Activated CD8-positive, alpha-beta memory T cell treated with anti-CD3 and anti-CD28 coated beads for 1 hour (primary cell): ENCODE results near the gene ATG10.

Experiments used
- DNase-seq, 2 donors: peaks; one replicate each; pipeline ENCODE4 v3.0.0-alpha.2; 2020; ENCODE audit warnings: low read depth in 1 of 2; ENCODE audit errors: extremely low read depth in 1 of 2

ATG10 gene

DNA sequence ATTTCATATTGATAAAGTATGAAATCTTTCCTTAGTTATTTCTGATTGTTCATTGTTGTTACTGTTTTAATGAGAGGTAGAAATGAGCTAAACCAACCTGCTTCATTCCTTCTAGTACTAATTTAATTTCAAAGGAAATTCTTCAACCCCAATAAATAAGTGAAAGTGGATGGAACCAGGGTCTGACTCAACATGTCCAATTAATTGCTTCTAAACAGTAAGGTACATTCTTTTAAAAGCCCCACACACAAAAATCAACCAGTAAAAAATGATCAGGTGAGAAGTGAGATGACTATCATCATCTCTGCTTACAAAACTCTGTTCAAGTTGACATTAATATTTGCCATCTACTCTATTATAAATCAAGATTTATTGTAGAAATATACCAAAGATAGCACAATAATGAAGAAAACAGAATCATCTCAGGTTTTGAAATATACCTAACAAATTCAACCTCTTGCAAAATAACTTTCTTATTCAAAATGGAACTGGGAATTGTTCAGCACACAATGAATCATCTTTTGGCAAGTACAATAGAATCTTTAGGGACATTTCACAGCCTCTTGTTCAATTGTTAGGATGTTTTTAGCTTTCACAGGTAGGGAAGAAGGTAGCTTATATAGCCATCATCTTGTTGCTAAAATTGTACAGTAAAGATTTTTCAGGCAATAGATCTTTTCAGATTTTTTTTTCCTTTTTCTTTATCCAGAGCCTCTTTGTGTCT, 191.8 kb downstream of the ATG10 start:
- no peak for DNase-seq

DNA sequence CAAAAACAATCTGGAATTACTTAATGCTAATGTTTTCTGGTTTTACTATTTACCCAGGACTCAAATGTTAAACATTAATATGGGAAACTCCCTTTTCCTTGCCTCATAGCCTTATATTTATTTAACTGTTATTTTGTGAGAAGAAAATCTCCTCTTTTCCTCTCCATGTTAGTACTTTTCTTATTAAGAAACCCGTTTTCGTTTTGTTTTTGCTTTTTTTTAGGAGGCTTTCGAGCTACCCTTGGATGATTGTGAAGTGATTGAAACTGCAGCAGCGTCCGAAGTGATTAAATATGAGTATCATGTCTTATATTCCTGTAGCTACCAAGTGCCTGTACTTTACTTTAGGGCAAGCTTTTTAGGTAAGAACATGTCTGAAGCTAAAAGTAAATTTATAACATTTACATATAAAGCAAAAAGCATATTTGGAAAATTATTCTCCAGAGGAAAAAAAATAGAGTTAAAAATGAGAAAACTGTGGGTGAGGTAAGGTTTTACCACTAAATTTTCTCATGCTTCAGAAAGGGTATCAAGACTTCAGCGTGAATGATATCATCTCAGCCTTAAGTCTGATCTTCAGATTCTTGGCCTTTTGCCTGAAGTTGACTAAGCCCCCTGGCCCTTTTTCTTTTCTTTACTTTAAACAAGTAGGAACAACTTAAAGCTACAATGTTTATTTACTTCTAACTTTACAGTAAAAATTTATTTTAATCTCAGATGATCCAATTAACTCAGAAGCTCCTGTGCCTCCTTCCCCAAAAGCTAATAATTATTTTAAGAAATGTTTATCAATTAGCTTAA, 192.6 kb downstream of the ATG10 start:
- no peak for DNase-seq

DNA sequence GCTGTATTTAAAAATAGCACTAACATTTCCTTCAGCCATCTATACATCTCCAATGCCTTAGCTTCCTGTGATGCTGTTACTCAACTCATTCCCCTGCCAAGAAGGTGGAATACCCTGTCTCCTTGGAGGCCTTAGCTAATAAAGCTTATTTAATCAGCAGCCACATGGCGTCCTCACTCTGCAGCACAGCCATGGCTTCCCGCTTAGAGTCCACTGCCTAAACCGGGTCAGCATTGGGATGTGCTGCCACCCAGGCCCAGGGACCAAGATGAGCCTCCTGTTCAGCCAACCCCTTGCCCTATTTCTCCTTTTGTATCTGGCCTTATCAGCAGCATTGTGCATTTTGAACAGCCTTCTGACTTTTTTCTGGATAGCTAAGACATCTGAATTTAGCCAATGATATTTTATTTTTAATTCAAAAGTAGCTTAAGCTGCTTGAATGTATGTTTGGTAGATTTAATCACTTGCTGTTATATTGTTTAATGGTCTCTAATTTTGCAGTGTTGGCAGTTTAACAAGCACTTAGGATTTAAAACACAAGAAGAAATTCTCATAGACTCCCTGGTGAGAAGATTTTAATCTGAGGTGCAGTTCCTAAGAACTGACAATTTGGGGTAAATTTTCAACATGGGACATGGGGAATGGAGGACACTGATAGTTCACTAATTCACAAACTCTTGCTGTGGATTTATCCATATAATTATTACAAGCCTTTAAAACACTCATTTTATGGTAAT, 193.3 kb downstream of the ATG10 start:
- DNase-seq: no peak

DNA sequence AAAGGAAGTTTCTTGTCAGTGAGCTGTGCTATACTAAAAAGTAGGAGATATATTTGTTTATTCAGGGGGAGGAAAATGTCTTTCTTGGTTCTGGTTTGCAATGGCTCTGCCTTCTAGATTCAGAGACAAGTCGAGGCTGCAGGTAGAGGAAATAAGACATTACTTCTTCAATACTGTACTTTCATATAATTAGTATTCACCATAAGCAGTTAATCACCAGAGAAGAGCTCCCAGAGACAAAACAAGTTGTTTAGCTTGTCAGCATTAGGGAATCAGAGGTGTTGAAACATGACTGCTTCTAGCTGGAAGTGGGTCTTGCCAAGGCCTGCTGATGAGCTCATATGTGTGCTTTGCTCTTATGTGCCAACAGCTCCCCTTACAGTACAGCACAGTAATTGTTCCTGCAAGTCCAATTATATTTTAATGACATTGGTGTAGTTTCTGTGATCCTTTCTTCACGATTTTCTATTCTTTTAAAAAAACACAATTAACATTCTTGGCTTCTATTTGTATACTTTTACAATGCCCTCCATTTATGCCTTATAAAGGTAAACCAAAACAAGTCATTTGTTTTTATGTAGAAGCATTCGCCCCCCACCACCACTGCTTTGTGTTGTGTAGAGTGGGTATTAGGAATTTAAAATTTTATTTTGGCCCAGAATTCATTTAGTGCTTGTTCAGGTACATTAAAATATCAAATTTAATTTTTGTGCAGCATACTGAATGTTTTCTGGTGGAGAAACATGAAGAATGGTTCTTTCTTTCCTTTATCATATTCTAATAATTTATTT, 194.1 kb downstream of the ATG10 start:
- no peak for DNase-seq

DNA sequence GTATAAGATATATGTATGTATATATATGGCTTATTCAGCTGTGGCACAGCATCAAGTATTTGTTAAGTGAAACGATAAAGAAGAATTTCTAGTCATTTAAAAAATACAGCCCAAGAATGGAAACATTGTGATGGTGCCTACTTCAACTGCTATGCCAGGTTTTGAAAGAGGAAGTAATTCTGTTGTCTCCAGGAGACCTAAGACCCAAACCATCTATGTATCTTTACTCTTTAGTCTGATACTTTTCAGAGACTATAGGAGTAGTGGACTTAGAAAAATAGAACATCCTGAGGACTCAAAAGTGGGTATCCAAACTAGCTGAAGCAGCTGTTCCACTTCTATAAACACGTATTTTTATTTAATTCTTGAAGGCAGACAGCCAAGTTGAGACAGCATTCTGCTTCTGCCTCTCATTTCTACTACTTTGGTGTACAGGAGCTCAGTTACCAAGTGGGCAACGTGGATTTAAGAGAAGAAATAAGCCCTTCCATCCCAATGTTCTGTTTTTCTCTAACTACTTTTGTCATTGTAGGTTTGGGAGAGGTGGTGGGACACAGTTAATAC, 195.6 kb downstream of the ATG10 start:
- DNase-seq: no peak

DNA sequence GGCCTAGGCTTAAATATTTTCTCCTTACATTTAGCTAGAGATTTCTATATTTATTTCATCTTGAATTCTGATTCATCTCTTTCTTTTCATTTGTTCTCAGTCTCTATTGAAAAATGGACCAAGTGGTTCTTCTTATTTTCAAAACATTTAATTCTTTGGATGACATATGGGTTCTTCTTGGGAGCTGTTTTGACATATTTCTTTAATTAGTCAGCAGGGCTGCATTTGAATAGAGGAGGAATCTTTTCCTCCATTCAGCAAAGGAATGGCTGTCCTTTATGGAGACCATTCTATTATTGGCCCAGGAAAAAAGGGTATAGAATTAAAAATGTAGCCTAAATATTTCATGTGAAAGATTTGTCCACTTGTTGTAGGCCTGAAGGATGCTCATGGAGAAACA, 196.5 kb downstream of the ATG10 start:
- no peak for DNase-seq

DNA sequence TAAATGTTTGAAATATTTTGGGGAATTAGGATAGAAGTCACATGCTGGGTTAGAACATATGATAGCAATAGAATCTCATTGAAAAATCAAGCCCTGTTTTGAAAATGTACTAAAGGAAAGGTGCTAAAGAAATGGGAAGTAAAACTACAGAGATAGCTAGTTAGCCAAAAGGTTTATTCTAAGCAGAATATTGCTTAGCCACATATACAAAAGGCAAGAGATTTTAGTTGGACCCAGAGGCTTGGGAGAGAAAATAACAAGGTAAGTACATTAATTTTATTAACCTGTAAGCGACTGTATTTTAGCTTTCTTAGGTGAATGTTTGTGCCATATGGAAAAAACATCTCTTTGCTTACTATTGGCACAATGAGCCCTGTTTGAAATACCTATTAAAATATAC, 198.1 kb downstream of the ATG10 start:
- DNase-seq: no peak

DNA sequence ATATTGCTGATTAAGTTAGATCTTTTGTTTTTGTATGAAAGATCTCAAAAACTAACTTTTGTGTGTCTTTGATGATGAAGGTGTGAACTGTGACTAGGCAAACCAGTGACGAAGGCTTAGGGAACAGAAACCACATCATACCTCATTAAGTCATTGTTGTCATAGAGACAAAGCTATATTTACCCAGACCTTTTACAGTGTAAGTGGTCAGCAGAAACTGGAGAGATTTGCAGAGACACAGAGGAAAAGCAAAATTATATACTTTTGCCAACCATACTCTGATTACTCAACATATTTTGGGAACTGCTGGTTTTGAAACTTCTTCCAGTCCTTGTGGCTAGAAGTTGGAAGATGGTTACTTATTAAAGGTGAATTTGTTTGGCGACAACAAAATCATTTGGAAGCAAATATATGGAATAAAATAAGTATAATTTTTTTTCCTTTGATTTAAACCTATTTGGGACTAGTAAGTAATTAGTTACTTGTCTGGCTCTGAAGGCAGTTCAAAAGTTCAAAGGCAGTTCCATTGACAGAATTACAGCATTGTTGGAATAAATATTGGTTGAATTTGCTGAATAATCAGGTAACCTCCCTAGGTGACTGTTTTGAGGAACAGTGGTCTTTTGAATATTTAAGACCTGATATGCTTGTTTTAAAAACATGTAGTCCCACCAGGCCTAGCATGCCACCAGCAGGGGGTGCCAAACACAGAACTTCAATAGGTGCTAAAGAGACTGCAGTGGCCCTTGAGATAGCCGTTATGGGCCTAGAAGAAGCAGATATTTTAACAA, 202.5 kb downstream of the ATG10 start:
- peak in 1 of 2 donors; percentile 34 for DNase-seq

DNA sequence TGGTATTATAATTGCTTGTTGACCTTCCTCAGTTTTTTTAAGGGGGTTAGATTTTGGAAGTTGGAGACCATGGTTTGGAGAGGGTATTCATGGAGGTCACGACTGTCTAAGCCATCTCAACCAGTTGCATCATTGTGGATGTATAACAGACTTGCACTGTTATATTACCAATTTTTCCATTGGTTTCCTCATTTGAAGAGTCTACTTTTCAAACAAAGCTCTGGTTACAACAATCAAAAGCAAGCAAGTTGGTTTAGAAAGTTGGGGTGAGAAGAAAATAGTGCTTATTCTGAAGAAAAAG, 203.0 kb downstream of the ATG10 start:
- no peak for DNase-seq

DNA sequence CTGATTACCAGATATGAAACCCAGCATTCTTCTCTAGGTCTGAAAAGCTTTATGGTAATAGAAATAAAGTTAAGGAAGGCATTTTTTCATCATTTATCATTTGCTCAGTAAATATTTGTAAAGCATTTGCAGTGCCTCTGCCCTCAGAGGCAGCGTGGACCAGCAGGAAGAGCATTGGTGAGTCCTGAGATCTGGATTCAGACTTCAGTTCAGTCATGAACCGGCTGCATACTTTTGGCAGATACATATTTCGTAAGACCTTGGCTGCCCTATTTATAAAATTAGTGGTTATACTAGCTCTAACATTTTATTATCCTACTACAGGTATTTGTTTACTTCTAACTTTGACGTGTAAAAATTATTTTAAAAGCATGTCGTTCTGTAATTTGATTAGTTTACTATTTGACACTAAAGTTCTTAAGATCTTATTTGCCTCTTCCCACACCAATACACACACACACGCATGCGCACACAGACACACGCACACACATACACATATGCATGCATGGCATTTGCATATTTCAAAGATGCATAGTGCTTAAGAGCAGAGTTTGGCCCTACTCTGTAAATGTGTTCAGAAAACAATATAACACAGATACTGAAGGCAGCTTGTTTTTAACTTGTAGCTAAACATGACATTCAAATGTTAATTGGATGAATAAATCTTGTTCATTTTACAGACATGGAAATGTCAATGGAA, 204.4 kb downstream of the ATG10 start:
- DNase-seq: no peak

DNA sequence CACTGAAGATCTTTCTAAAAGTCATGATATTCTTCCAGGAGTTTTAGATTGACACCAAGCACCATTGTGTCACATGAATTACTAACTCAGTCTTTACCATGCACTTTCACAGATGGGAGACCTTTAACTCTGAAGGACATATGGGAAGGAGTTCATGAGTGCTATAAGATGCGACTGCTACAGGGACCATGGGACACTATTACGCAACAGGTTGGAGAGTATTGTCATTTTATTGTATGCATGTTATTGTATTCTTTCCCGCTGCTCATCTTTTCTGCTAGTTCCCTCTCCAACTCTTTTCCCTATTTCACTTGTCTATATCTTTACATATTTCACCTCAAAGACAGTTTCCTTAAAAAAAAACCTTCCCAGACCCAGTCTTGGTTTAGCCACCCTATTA, 206.6 kb downstream of the ATG10 start:
- DNase-seq: no peak

DNA sequence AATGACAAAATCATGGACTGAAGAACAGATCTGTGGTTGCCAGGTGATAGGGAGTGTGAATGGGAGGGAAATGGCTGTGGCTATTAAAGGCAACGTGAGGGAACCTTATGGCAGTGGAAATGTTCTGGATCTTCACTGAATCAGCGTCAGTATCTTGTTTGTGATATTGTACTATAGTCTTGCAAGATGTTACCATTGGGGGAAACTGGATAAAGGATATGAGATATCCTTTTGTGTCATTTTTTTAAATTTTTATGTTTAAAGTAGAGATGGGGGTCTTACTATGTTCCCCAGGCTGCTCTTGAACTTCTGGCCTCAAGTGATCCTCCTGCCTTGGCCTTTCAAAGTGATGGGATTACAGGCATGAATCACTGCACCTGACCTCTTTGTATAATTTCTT, 210.8 kb downstream of the ATG10 start:
- no peak for DNase-seq

DNA sequence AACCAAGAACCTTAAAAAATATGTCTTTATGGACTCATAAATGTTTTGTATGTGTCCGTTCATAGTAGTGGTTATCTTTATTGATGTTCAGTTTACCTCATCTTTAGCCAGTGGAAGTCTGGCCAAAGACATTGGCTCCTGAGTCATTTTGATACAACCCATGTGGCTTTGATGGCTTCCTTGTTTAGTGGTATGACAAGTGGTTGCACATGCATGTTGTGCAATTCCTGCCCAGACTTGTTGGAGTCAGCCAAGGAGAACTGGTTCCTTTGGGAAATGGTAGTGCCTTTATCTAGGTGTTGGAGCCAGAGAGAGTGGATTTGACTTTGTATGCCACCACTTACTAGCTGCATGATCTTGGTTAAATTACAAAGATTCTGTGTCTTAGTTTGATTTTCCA, 212.0 kb downstream of the ATG10 start:
- no peak for DNase-seq

DNA sequence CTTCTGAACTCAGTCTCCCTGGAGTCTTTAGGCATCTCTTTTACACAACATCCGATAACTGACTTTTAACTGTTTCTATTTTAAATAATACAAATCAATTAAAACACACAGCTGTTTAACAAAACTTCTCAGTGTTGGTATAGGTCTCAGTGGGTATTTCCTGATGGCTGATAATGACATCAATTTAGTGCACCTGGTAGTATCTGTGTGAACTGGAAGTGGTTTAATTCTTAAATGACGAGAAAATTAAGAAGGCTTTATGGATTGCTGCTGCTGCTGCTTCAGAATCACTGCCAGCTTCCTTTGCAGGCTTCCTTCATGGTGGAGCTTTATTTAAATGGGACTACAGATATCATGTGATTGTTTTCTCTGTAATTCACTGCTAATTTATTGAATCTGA, 214.0 kb downstream of the ATG10 start:
- DNase-seq: no peak

DNA sequence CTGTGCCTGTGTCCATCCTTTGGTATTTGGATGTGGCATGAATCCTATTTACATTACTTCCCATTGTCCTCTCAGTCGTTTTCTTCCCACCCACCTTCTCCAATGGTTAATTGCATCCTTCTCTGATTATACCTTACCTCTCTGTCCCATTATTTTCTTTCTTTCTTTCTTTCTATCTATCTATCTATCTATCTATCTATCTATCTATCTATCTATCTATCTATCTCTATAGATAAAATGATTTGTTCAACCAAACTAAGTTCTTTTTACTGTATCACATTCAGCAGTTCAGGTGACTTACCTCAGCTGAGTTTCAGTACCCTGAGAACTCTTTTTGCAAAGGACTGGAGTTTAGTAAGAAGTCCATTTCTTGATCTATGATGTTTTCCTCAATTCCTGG, 225.7 kb downstream of the ATG10 start:
- no peak for DNase-seq

DNA sequence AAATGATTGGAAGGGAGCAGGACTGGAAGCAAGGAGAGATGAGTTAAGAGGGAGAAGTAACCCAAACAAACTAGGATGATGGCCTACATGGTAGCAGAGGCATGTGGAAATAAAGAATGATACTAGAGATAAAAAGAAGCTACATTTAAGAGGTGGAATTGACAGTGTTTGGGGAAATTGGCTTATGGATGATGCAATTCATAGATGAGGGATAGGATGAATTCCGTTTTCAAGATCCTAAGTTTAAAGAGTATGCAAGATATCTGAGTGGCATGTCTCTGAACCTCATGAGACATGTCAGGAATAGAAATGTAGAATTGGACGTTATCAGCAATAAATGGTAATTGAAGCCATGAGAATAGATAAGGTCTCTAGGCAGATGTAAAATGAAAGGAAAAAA, 232.7 kb downstream of the ATG10 start:
- no peak for DNase-seq

DNA sequence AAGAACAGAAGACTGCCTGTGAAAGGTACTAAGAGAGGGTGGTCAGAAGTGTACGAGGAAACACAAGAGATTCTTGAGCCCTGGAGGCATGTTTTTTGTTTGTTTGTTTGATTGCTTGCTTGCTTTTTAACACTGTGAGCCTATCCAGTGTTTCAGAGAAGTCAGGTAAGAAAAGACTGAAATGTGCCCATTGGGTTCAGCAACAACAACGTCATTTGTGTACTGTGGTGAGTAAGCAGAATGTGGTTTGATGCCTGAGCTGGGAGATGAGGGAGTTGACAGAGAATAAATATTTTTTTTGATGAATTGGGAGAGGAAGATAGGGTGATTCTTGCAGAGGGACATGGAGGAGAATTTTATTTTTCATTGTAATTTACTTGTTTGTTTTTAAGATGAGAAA, 233.2 kb downstream of the ATG10 start:
- DNase-seq: no peak

DNA sequence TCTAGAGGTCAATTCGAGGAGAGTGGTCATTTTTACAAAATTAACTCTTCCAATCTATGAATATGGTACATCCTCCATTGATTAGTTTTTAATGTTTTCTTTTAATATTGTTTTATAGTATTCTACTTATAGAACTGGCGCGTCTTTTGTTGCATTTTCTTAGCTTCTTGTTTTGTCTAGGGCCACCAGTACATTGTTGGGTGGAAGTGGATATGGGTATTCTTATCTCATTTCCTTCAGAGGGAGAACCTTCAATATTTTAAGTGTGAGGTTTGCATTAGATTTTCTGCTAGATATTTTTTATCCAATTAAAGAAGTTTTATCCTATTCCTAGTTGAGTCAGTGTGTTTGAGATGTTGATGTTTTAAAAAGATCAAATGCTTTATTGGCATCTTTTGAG, 236.5 kb downstream of the ATG10 start:
- no peak for DNase-seq

DNA sequence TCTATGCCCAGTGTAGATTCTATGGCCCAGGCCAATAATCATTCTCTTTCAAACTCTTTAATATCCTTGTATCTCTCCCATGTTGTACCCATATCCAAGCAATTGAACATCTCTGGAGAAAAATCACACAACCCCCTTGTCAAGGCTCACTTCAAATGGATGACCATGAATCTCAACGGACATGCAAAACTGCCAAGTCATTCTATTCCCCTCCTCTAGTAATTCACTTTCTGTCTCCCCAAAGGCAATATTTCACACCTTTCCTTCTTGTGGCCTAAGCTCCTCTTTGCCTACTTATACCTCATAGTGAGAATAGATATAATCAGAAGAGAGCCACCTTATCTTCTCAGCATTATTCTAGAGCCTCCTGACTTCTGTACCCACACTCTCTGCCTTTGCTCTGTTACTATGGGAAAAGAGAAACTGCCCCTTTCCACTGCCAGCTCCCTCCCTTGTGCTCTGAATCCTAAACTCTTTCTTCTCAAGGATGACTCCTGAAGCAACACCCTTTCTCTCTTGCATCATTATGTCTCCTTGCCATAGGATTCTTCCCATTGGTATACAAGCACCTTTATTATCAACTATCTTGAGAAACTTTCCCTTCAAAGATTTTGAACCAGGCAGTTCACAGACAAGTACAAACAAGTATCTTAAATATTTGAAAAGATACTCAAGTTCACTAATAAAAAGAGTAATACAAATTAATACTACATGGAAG, 240.2 kb downstream of the ATG10 start:
- no peak for DNase-seq
